Activated CD4-positive, alpha-beta T cell treated with anti-CD3 and anti-CD28 coated beads, Interleukin-2, amount 50 U/mL, for 4 hours (primary cell): ENCODE measurements around the gene ADGRG1.

Experiments
- DNase-seq, 2 experiments: peaks; one replicate each; pipeline ENCODE4 v3.0.0-alpha.2; 2020

Gene ADGRG1

GRCh38 chr16:57636184-57636583 lies 7.8 kb downstream of the ADGRG1 start:
- no peak for DNase-seq

GRCh38 chr16:57637020-57637419 lies 8.6 kb downstream of the ADGRG1 start:
- DNase-seq, result no peak

- no peak for DNase-seq
These were observed 9.0 kb downstream of the ADGRG1 start for GRCh38 chr16:57637424-57637823.

GRCh38 chr16:57637965-57638364 lies 9.5 kb downstream of the ADGRG1 start:
- DNase-seq, result no peak

- DNase-seq, result no peak
These were observed 10.0 kb downstream of the ADGRG1 start for GRCh38 chr16:57638381-57638780.

- DNase-seq, result no peak
These were observed 10.9 kb downstream of the ADGRG1 start for GRCh38 chr16:57639172-57639887.

- DNase-seq, result no peak
These were observed 11.8 kb downstream of the ADGRG1 start for GRCh38 chr16:57640185-57640584.

- DNase-seq, result no peak
These were observed 12.2 kb downstream of the ADGRG1 start for GRCh38 chr16:57640612-57641011.

GRCh38 chr16:57642160-57643135 lies 14.0 kb downstream of the ADGRG1 start:
- DNase-seq, result no peak

GRCh38 chr16:57643147-57643874 lies 14.9 kb downstream of the ADGRG1 start:
- no peak for DNase-seq

- no peak for DNase-seq
These were observed 15.5 kb downstream of the ADGRG1 start for GRCh38 chr16:57643910-57644309.

GRCh38 chr16:57644383-57645014 lies 16.1 kb downstream of the ADGRG1 start:
- no peak for DNase-seq

- no peak for DNase-seq
These were observed 16.7 kb downstream of the ADGRG1 start for GRCh38 chr16:57645169-57645568.

- no peak for DNase-seq
These were observed 17.4 kb downstream of the ADGRG1 start for GRCh38 chr16:57645691-57646387.

- no peak for DNase-seq
These were observed 18.1 kb downstream of the ADGRG1 start for GRCh38 chr16:57646388-57647039.

GRCh38 chr16:57647136-57647875 lies 18.9 kb downstream of the ADGRG1 start:
- no peak for DNase-seq

- DNase-seq, result no peak
These were observed 19.7 kb downstream of the ADGRG1 start for GRCh38 chr16:57648125-57648524.

GRCh38 chr16:57648581-57649442 lies 20.4 kb downstream of the ADGRG1 start:
- DNase-seq, result peak; percentile 77 to 79

- DNase-seq, result no peak
These were observed 21.0 kb downstream of the ADGRG1 start for GRCh38 chr16:57649443-57649751.

- no peak for DNase-seq
These were observed 21.4 kb downstream of the ADGRG1 start for GRCh38 chr16:57649846-57650245.
